Caki2 (cell line): Measurements from ENCODE around the gene CA12. TPM values are rescaled to one million over a fixed set of nuclear protein-coding genes. Genes with fewer than 3 reads are reported as not detected.

Experiments
- DNase-seq: peaks from one replicate; pipeline ENCODE4 v3.0.0-alpha.2; 2015; ENCODE audit warnings: low read depth
- in situ Hi-C: cut with HindIII; loops from 2 replicates; pipeline ENCODE4 v1.10.0; 2016; ENCODE audit warnings: low sequenced_read_pairs, low pct_unique_long_range_greater_than_20kb, mixed read lengths
- total RNA-seq: library from RNA; depleted of rRNA; stranded (reverse); fragments of >200 nt; shearing (Covaris generic); gene quantifications from 2 replicates; pipeline ENCODE4 v1.2.3, GENCODE V29; 2014; ENCODE audit warnings: low replicate concordance

Gene CA12
- total RNA-seq, 1 experiment from 2014 or later: 272 TPM

GRCh38 chr15:63382966-63383710 is 1.5 kb upstream of the CA12 start:
- in situ Hi-C loops: no loop called here
- DNase-seq: no peak

- in situ Hi-C loops: no loop called here
- peak; percentile 57 for DNase-seq
These were observed 801 bp downstream of the CA12 start for GRCh38 chr15:63380808-63381282.

- in situ Hi-C loops: no loop called here
- peak; percentile 65 for DNase-seq
These were observed 1.4 kb downstream of the CA12 start for GRCh38 chr15:63380151-63380807.

- in situ Hi-C loops: no loop called here
- DNase-seq: peak; percentile 50
These were observed 2.0 kb downstream of the CA12 start for GRCh38 chr15:63379492-63380150.

GRCh38 chr15:63378946-63379345 is 2.7 kb downstream of the CA12 start:
- DNase-seq: no peak
- in situ Hi-C loops: no loop called here

- in situ Hi-C loops: no loop called here
- peak; percentile 80 for DNase-seq
These were observed 6.7 kb downstream of the CA12 start for GRCh38 chr15:63374686-63375520.

GRCh38 chr15:63373866-63374548 is 7.6 kb downstream of the CA12 start:
- no peak for DNase-seq
- in situ Hi-C loops: no loop called here

GRCh38 chr15:63373330-63373729 is 8.3 kb downstream of the CA12 start:
- DNase-seq: no peak

GRCh38 chr15:63372753-63373152 is 8.9 kb downstream of the CA12 start:
- DNase-seq: peak; percentile 96

More at GRCh38 chr15:63373330-63373729, 8.3 kb downstream of the CA12 start:
- in situ Hi-C loops: no loop called here

GRCh38 chr15:63372018-63372705 is 9.5 kb downstream of the CA12 start:
- DNase-seq: peak; percentile 97
- in situ Hi-C loops: no loop called here

More at GRCh38 chr15:63372753-63373152, 8.9 kb downstream of the CA12 start:
- in situ Hi-C loops: no loop called here

GRCh38 chr15:63371297-63371918 is 10.2 kb downstream of the CA12 start:
- no peak for DNase-seq
- in situ Hi-C loops: no loop called here

- in situ Hi-C loops: no loop called here
- DNase-seq: no peak
These were observed 10.9 kb downstream of the CA12 start for GRCh38 chr15:63370764-63371163.

GRCh38 chr15:63369781-63370180 is 11.9 kb downstream of the CA12 start:
- DNase-seq: no peak
- in situ Hi-C loops: no loop called here

- in situ Hi-C loops: no loop called here
- DNase-seq: no peak
These were observed 12.3 kb downstream of the CA12 start for GRCh38 chr15:63369296-63369695.

GRCh38 chr15:63368503-63368902 is 13.1 kb downstream of the CA12 start:
- in situ Hi-C loops: no loop called here
- DNase-seq: no peak

- no peak for DNase-seq
- in situ Hi-C loops: no loop called here
These were observed 13.7 kb downstream of the CA12 start for GRCh38 chr15:63367900-63368299.

GRCh38 chr15:63367390-63367789 is 14.3 kb downstream of the CA12 start:
- in situ Hi-C loops: no loop called here
- DNase-seq: peak; percentile 92
